Right atrium auricular region (tissue), 2 donors: ENCODE measurements around the gene FBXW4. TPM values are rescaled to one million over a fixed set of nuclear protein-coding genes. Genes with fewer than 3 reads are reported as not detected.

Source experiments
- DNase-seq: peaks from one replicate; pipeline ENCODE4 v3.0.0-alpha.2; 2019; ENCODE audit warnings: low spot score
- H3K27ac ChIP-seq, 2 donors: fragments of 200-600 bp; sonication (generic); 1 replicate in 1 of 2; 2 replicates in 1 of 2; pipeline ENCODE4 v1.5.1; 2016 to 2019
- H3K27me3 ChIP-seq, 2 donors: fragments of 200-600 bp; sonication (generic); one replicate each; pipeline versions ENCODE4 v1.5.1 to v1.6.0; 2017 to 2019
- H3K36me3 ChIP-seq: fragments of 200-600 bp; sonication (generic); one replicate; pipeline ENCODE4 v1.5.1; 2016
- H3K4me1 ChIP-seq, 2 donors: fragments of 200-600 bp; sonication (generic); one replicate each; pipeline versions ENCODE4 v1.5.1 to v1.6.0; 2017 to 2019
- H3K4me3 ChIP-seq, 2 donors: fragments of 200-600 bp; sonication (generic); 1 replicate in 1 of 2; 2 replicates in 1 of 2; pipeline ENCODE4 v1.5.1; 2017 to 2019; ENCODE audit warnings: mild to moderate bottlenecking in 1 of 2, moderate library complexity in 1 of 2
- H3K9me3 ChIP-seq, 2 donors: fragments of 200-600 bp; sonication (generic); one replicate each; pipeline ENCODE4 v1.5.1; 2019
- total RNA-seq, 2 donors: library from RNA; depleted of rRNA; stranded (reverse); fragments of >200 nt; gene quantifications; one replicate each; pipeline ENCODE4 v1.1.0, GENCODE V29; 2016
- TF ChIP-seq, protein P1 (sequence below), 2 donors: fragments of 200-600 bp; sonication (generic); IDR thresholded peaks; one replicate each; pipeline ENCODE4 v1.5.1; 2019; ENCODE audit warnings: antibody characterized with exemption in 2 of 2

FBXW4 gene, protein sequence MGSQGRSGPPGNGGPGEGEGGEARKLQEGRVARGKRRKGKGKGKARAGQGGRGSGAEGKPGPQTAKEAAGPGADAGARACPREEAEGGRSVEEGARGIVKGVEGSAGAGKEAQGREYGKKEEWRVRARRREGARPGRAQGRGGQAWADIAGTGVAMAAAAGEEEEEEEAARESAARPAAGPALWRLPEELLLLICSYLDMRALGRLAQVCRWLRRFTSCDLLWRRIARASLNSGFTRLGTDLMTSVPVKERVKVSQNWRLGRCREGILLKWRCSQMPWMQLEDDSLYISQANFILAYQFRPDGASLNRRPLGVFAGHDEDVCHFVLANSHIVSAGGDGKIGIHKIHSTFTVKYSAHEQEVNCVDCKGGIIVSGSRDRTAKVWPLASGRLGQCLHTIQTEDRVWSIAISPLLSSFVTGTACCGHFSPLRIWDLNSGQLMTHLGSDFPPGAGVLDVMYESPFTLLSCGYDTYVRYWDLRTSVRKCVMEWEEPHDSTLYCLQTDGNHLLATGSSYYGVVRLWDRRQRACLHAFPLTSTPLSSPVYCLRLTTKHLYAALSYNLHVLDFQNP
- total RNA-seq = 10 to 100 TPM; 75.2 to 95.1 TPM

DNA sequence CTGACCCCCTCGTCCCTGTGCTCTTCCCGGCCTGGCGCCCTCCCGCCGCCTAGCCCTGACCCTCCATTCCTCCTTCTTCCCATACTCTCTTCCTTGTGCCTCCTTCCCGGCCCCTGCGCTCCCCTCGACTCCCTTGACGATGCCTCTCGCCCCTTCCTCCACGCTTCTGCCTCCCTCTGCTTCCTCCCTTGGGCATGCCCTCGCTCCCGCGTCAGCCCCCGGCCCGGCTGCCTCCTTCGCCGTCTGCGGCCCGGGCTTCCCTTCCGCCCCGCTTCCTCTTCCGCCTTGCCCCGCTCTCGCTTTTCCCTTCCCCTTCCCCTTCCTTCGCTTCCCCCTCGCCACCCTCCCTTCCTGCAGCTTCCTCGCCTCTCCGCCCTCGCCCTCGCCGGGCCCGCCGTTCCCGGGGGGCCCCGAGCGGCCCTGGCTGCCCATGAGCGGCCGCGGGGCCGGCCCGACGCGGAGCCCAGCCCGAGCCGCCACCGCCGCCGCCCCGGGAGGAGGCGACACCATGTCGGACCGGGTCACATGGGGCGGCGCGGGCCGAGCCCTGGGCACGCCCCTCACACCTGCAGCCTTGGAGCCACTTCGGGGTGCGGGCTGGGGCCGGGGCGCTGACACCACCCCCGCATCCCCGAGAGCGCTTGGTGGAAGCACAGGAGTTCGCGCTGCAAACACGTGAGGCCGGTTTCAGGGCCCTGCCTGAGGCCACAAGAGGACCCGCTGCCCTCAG is at the start of gene FBXW4:
Gene FBXW4 (minus strand): TSS at position 497 of the 730 bp plus-strand sequence. CDS start 65 bp downstream, at position 432.
- no peaks in the 10 kb centered on the region for H3K9me3 ChIP-seq
- no peaks in the 10 kb centered on the region for H3K36me3 ChIP-seq
- H3K27ac ChIP-seq = peak within 1 kb of the TSS; percentile 97 to 98
- H3K27me3 ChIP-seq = no peaks in the 10 kb centered on the region
- peaks cover 0 to 36% of the 10 kb centered on the region in 2 donors for H3K4me1 ChIP-seq
- peak within 1 kb of the TSS; percentile 89 to 95 for H3K4me3 ChIP-seq
- no peak for DNase-seq
- TF ChIP-seq, protein P1, sequence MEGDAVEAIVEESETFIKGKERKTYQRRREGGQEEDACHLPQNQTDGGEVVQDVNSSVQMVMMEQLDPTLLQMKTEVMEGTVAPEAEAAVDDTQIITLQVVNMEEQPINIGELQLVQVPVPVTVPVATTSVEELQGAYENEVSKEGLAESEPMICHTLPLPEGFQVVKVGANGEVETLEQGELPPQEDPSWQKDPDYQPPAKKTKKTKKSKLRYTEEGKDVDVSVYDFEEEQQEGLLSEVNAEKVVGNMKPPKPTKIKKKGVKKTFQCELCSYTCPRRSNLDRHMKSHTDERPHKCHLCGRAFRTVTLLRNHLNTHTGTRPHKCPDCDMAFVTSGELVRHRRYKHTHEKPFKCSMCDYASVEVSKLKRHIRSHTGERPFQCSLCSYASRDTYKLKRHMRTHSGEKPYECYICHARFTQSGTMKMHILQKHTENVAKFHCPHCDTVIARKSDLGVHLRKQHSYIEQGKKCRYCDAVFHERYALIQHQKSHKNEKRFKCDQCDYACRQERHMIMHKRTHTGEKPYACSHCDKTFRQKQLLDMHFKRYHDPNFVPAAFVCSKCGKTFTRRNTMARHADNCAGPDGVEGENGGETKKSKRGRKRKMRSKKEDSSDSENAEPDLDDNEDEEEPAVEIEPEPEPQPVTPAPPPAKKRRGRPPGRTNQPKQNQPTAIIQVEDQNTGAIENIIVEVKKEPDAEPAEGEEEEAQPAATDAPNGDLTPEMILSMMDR (IDR thresholded peaks at IDR 0.05) = no peak

DNA sequence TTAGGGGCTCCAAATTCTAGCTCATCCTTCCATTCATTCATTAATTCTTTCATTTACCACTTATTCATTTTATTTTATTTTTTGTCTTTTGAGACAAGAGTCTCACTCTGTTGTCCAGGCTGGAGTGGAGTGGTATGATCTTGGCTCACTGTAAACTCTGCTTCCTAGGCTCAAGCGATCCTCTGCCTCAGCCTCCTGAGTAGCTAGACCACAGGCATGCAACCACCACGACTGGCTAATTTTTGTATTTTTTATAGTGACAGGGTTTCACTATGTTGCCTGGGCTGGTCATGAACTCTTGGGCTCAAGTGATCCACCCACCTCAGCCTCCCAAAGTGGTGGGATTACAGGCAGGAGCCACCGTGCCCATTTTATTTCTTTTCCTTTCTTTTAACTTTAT is 49.3 kb upstream of the FBXW4 start:
- no peaks in the 10 kb centered on the region for H3K27me3 ChIP-seq
- no peaks in the 10 kb centered on the region for H3K9me3 ChIP-seq
- no peak for DNase-seq
- H3K27ac ChIP-seq = no peak overlapping the region
- H3K4me1 ChIP-seq = no peaks in the 10 kb centered on the region
- H3K4me3 ChIP-seq = no peak overlapping the region
- no peaks in the 10 kb centered on the region for H3K36me3 ChIP-seq
- TF ChIP-seq, protein P1 (IDR thresholded peaks at IDR 0.05) = no peak

DNA sequence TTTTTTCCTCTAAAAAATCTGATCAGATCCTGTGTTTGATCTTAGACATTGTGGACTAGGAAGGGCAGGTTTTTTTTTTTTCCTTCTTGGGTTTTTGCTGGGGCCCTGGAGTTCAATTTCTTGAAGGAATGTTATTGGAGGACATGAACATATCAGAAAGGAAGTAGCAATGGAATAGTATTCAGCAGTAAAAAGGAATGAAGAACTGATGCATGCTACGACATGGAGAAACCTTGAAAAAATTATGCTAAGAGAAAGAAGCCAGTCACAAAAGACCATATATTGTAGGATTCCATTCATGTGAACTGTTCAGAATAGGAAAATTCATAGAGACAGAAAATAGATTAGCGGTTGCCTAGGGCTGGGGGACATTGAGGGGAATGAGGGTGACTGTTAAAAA is 47.0 kb upstream of the FBXW4 start:
- H3K9me3 ChIP-seq = no peaks in the 10 kb centered on the region
- no peak overlapping the region for H3K27ac ChIP-seq

DNA sequence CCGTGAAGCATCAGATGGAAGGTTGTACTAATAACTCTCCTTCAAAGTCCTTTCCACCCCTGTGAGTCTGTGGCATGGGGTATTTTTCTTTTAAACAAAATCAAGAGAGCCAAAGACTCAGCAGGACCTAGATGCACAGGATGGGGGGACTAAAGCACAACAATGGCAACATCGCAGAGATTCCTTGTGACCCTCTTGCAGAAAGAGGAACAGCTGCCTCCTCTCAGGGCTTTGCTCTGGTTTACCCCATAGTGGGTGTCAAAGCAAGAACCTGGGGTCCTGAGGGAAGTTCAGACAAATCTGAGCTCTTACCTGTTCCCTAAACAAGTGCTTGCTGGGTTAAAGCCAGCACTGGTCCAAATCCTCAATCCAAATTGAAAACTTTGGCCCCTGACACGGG is 41.7 kb upstream of the FBXW4 start:
- H3K4me3 ChIP-seq = no peak overlapping the region
- TF ChIP-seq, protein P1 (IDR thresholded peaks at IDR 0.05) = no peak
- no peaks in the 10 kb centered on the region for H3K9me3 ChIP-seq
- no peaks in the 10 kb centered on the region for H3K4me1 ChIP-seq
- DNase-seq = no peak
- no peaks in the 10 kb centered on the region for H3K27me3 ChIP-seq
- no peaks in the 10 kb centered on the region for H3K36me3 ChIP-seq
- H3K27ac ChIP-seq = no peak overlapping the region

More for the DNA sequence above, 47.0 kb upstream of the FBXW4 start:
- Histone ChIP-seq H3K4me1 (no peaks in the 10 kb centered on the region), H3K27me3 (no peaks in the 10 kb centered on the region), H3K4me3 (no peak overlapping the region), H3K36me3 (no peaks in the 10 kb centered on the region)
- TF ChIP-seq, protein P1 (IDR thresholded peaks at IDR 0.05) = no peak
- no peak for DNase-seq

DNA sequence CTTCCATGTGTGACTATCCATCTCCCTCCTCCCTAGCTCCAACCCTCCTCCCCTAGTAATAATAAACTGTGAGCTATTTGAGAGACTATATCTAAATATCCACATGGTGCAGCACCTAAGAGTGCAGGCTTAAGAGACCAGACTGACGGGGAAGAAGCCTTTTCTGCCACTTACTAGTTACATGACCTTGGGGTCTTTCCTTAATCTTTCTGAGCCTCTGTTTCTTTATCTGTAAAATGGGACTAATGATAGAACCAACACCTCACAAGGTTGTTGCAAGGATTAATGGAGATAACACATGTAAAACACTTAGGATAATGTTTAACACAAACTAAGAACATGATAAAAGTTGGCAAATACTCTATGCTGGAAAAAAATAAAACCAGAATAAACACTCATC is 37.1 kb upstream of the FBXW4 start:
- no peaks in the 10 kb centered on the region for H3K36me3 ChIP-seq
- H3K27me3 ChIP-seq = no peaks in the 10 kb centered on the region
- DNase-seq = no peak
- no peaks in the 10 kb centered on the region for H3K4me1 ChIP-seq
- no peak overlapping the region for H3K4me3 ChIP-seq
- no peak overlapping the region for H3K27ac ChIP-seq
- TF ChIP-seq, protein P1 (IDR thresholded peaks at IDR 0.05) = no peak
- no peaks in the 10 kb centered on the region for H3K9me3 ChIP-seq
